Heart left ventricle (tissue), 16 donors: Measurements from ENCODE around the gene LMAN2. TPM values are rescaled to one million over a fixed set of nuclear protein-coding genes. Genes with fewer than 3 reads are reported as not detected.

Source experiments
- ATAC-seq, 4 donors: fragments of 200-7000 bp; cut with Tn5 transposase; one replicate each; pipeline ENCODE4 v1.9.1; 2020 to 2022; ENCODE audit warnings: moderate library complexity in 4 of 4, mild to moderate bottlenecking in 3 of 4, moderate number of reproducible peaks in 1 of 4
- DNase-seq, 5 donors: peaks; one replicate each; pipeline ENCODE4 v3.0.0-alpha.2; 2020
- H3K27ac ChIP-seq, 12 donors: fragments of 200-600 bp; sonication (generic) in 4 of 12; one replicate each; pipeline versions ENCODE4 v1.5.0 to v1.8.0; 2016 to 2022; ENCODE audit warnings: mild to moderate bottlenecking in 2 of 12
- H3K27me3 ChIP-seq, 9 donors: fragments of 200-600 bp; sonication (generic) in 2 of 9; one replicate each; pipeline versions ENCODE4 v1.5.1 to v1.8.0; 2016 to 2022; ENCODE audit warnings: mild to moderate bottlenecking in 3 of 9
- H3K36me3 ChIP-seq, 9 donors: fragments of 200-600 bp; sonication (generic) in 2 of 9; one replicate each; pipeline versions ENCODE4 v1.5.0 to v1.8.0; 2018 to 2022; ENCODE audit warnings: mild to moderate bottlenecking in 2 of 9
- H3K4me1 ChIP-seq, 12 donors: fragments of 200-600 bp; sonication (generic) in 4 of 12; one replicate each; pipeline versions ENCODE4 v1.5.0 to v1.8.0; 2016 to 2022; ENCODE audit warnings: mild to moderate bottlenecking in 3 of 12
- H3K4me3 ChIP-seq, 12 donors: fragments of 200-600 bp; sonication (generic) in 4 of 12; one replicate each; pipeline versions ENCODE4 v1.5.0 to v1.8.0; 2017 to 2022; ENCODE audit warnings: mild to moderate bottlenecking in 9 of 12, moderate library complexity in 4 of 12
- H3K9me3 ChIP-seq, 12 donors: fragments of 200-600 bp; sonication (generic) in 4 of 12; one replicate each; pipeline versions ENCODE4 v1.5.0 to v1.8.0; 2016 to 2022; ENCODE audit warnings: mild to moderate bottlenecking in 1 of 12
- CTCF ChIP-seq, 12 donors: fragments of 200-600 bp; sonication (generic) in 4 of 12; IDR thresholded peaks; one replicate each; pipeline versions ENCODE4 v1.5.0 to v1.8.0; 2018 to 2022; ENCODE audit warnings: antibody characterized with exemption in 12 of 12, mild to moderate bottlenecking in 5 of 12
- POLR2A ChIP-seq, 2 donors: fragments of 450-650 bp; IDR thresholded peaks; one replicate each; pipeline ENCODE4 v1.6.1; 2017; ENCODE audit warnings: antibody characterized with exemption in 2 of 2, mild to moderate bottlenecking in 2 of 2, moderate library complexity in 2 of 2
- WGBS, 4 donors: extraction: QIAGEN DNeasy Blood & Tissue Kit in 2 of 4; methylation state at CpG; one replicate each; pipeline versions ENCODE4 v1.1.5 to v1.1.7; 2013 to 2018; 5-methylcytosine and 5-hydroxymethylcytosine counted together
- intact Hi-C, 10 donors: fragments of 100-400 bp; cut with DNase I; formaldehyde crosslinking; loops; one replicate each; pipeline versions ENCODE4 v1.11.1 to v1.14.2; 2022
- polyA plus RNA-seq, 2 donors: library from polyadenylated mRNA; stranded (reverse); fragments of 200-250 nt; gene quantifications; one replicate each; pipeline ENCODE4 v1.2.3, GENCODE V29; 2013
- total RNA-seq, 9 donors: library from RNA; depleted of rRNA in 2 of 9; stranded (reverse); fragments of >200 nt in 2 of 9; fragmentation: NEBNext Ultra II Directional in 3 of 9; extraction: Animal tissue kit (Norgen Biotek cat#: 25700) in 3 of 9; gene quantifications; one replicate each; pipeline versions ENCODE4 v1.1.0 to v1.2.4, GENCODE V29; 2016 to 2023
- donor health status: ischemic (EF 13 %, LVEDD 7.1; RV severe dilation, severe dysfunction).
- donor health status: healthy with polysubstance abuse.
- donor health status: DM: no; HTN: yes; CAD: no.
- donor health status: DM: no; HTN: no; CAD: no.
- donor health status: ischemic (EF 25% LVEDD 6.9; RV normal size, moderate dysfunction).
- donor health status: ischemic (EF 25% LVEDD 5.7; RV mildly dilated, moderate dysfunction).
- donor health status: healthy.
- donor health status: DM: yes; HTN: yes; CAD: no.
- donor health status: ischemic (EF 35%, LVEDD 5.7; RV mildly dilated, moderate dysfunction).
- donor health status: nonischemic (EF 11% LVEDD 7.7; RV severe dilation, severe dysfunction).
- donor health status: DM: yes; HTN: yes; CAD: no.
- donor health status: PGD.
- donor health status: ischemic (EF 29% LVEDD 5.4; RV normal size, mild dysfunction).
- donor health status: nonischemic (EF 23%, LVEDD 6.1; RV moderate dilation, normal function).

Gene LMAN2
- total and polyA plus RNA-seq, 11 donors, result 43.3 to 313 (median 63.6) TPM

DNA sequence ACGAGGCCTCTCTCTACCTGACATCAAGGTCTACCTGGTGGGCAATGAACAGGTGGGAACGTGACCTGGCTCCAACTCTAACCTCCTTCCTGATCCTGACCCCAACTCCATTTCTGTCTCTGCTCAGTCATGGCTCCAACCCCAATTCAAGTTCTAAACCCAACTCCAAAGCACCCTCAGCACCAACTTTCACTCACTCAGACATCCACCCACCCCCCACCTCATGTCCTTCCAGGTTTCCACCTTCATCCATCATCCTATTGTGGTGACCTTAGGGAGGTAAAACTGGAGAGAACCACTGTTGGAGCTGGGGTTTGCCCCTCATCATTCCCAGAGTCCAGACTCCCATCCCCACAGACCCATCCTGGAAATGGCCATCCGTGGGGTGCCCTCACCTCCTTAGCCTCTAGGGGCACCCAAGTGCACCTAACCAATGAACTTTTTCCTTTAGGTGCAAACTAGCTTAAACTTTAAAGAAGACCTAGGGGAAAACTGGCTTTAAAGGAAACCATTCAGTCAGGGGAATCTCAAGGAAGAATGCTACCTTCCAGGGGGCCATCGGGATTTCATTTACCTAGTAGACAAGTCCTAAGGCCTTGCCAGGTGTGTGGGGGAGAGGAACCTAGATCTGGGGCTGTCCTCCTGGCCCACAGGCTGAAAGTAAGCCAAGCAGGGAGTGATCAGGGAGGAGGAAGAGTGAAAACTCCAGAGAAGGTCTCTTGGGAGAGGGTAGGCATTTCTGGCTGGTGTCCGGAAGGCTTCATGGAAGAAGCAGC lies 17.6 kb upstream of the LMAN2 start:
- intact Hi-C loops, result loop anchor here in 1 of 10 donors (10.0 kb wide), 1 partner anchor 54 kb away; the partner anchor contains the start of gene MXD3
- Histone ChIP-seq H3K4me3 (no peak overlapping the region), H3K9me3 (no peaks in the 10 kb centered on the region), H3K36me3 (peaks cover 0 to 17% (median 0%) of the 10 kb centered on the region in 9 donors), H3K27me3 (no peaks in the 10 kb centered on the region), H3K4me1 (peaks cover 0 to 69% (median 23%) of the 10 kb centered on the region in 12 donors), H3K27ac (no peak overlapping the region)
- DNase-seq, result no peak
- 75 to 78% (median 77%) methylated on average over 5 of the region's 5 CpGs for WGBS, 4 donors
- TF ChIP-seq POLR2A (IDR thresholded peaks at IDR 0.05) (no peak), CTCF (IDR thresholded peaks at IDR 0.05) (peak; percentile 14 to 63 (median 50))
- no peak for ATAC-seq

DNA sequence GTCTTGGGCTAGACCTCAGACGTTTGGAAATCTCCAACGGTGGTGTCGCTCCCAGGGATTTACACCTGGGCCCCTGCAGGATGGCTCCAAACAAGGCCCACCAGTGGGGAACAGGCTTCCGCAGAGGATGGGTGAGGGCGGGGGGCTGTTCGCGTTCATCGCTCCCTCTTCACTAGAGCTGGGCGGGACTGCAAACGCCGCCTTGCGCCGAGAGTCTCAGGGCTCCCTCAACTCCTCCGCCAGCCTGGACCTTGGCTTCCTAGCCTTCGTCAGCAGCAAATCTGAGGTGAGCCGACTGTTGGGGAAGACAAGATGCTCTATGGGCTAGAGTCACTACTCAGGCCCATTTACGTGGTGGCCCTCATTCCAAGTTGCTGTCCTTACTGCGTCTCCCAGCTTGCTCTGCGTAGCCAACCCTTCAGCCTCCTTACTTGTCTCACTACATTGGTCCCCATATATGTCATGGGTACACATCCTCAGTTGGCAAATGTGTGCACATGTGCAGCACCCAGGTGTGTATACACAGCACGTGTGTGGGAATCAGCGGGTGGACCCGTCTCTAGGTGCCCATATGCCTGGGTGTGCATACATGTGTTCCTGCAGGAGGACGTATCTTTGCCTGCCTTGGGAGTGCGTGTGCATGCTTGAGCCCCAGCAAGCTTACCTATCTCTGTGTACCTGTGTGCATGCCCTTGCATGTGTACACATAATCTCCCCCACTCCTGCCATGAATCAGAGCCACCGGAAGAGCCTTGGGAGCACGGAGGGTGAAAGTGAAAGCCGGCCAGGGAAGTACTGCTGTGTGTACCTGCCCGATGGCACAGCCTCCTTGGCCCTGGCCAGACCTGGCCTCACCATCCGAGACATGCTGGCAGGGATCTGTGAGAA lies 16.8 kb upstream of the LMAN2 start:
- ATAC-seq (no peak), DNase-seq (no peak)
- Histone ChIP-seq H3K27ac (peak overlapping the region in 1 of 12 donors; percentile 90), H3K9me3 (no peaks in the 10 kb centered on the region), H3K4me1 (peaks cover 0 to 77% (median 30%) of the 10 kb centered on the region in 12 donors), H3K27me3 (no peaks in the 10 kb centered on the region), H3K36me3 (peaks cover 0 to 17% (median 0%) of the 10 kb centered on the region in 9 donors), H3K4me3 (peak overlapping the region in 5 of 12 donors; percentile 49 to 71 (median 64))
- WGBS, 4 donors, result 77 to 82% (median 80%) methylated on average over 25 to 29 of the region's 29 CpGs
- intact Hi-C loops, result loop anchor here in 1 of 10 donors (10.0 kb wide), 1 partner anchor 53 kb away; the partner anchor contains the start of gene MXD3
- TF ChIP-seq CTCF (IDR thresholded peaks at IDR 0.05) (no peak), POLR2A (IDR thresholded peaks at IDR 0.05) (no peak)

DNA sequence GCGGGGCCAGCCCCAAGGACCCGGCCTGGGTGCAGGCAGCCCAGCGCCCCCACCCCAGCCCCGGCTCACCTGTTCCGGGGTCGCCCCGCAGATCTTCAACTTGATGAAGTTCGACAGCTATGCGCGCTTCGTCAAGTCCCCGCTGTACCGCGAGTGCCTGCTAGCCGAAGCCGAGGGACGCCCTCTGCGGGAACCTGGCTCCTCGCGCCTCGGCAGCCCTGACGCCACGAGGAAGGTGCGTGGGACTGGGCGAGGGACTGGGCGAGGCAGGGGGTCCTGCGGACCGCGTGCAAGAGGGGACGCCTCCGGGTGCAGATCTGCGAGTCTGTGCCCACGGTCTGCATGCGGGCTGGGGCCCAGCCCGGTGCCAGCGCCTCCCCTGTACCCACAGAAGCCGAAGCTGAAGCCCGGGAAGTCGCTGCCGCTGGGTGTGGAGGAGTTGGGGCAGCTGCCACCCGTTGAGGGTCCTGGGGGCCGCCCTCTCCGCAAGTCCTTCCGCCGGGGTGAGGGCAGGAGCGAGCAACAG lies 15.9 kb upstream of the LMAN2 start:
- H3K27me3 ChIP-seq, result no peaks in the 10 kb centered on the region
- DNase-seq (no peak), ATAC-seq (peak in 2 of 4 donors; percentile 2 to 5)
- 14 to 25% (median 20%) methylated on average over 15 to 46 of the region's 46 CpGs for WGBS, 4 donors
- peak overlapping the region in 11 of 12 donors; percentile 34 to 93 (median 79) for H3K27ac ChIP-seq
- TF ChIP-seq POLR2A (IDR thresholded peaks at IDR 0.05) (no peak), CTCF (IDR thresholded peaks at IDR 0.05) (peak in 1 of 12 donors; percentile 26)
- H3K4me3 ChIP-seq, result peak overlapping the region; percentile 9 to 71 (median 58)
- intact Hi-C loops, result loop anchor here in 1 of 10 donors (10.0 kb wide), 1 partner anchor 53 kb away; the partner anchor contains the start of gene MXD3
- H3K4me1 ChIP-seq, result peaks cover 0 to 83% (median 35%) of the 10 kb centered on the region in 12 donors
- peaks cover 0 to 17% (median 0%) of the 10 kb centered on the region in 9 donors for H3K36me3 ChIP-seq
- no peaks in the 10 kb centered on the region for H3K9me3 ChIP-seq
